ENCODE measurements around the gene MLLT3.

DNA sequence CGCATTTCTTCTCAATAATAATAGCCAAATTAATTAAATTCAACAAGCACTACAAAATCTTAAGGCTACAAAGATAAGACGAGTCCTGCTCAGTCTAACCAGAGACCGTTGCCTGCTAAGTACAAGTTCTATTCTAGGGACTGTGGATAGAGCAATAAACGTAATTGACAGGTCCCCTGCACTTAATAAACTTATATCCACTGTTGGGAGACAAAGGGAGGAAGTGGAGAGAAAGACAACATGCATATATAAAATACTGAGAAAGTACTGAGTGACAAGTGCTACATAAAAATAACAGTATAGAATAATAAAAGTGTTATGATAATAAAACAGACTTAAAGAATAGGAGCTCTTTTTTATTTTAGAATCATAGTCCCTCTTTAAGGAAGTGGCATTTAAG, 158.1 kb downstream of the MLLT3 start:
- TF ChIP-seq, protein P1, sequence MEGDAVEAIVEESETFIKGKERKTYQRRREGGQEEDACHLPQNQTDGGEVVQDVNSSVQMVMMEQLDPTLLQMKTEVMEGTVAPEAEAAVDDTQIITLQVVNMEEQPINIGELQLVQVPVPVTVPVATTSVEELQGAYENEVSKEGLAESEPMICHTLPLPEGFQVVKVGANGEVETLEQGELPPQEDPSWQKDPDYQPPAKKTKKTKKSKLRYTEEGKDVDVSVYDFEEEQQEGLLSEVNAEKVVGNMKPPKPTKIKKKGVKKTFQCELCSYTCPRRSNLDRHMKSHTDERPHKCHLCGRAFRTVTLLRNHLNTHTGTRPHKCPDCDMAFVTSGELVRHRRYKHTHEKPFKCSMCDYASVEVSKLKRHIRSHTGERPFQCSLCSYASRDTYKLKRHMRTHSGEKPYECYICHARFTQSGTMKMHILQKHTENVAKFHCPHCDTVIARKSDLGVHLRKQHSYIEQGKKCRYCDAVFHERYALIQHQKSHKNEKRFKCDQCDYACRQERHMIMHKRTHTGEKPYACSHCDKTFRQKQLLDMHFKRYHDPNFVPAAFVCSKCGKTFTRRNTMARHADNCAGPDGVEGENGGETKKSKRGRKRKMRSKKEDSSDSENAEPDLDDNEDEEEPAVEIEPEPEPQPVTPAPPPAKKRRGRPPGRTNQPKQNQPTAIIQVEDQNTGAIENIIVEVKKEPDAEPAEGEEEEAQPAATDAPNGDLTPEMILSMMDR (IDR thresholded peaks at IDR 0.05) = no peak
- TF ChIP-seq POLR2A (IDR thresholded peaks at IDR 0.05) = no peak

Data from thyroid gland (tissue), 4 donors.